HEK293T (cell line): ENCODE results near the gene MEGF6.

Experiments used
- BHLHE40 ChIP-seq: fragments of 450-650 bp; IDR thresholded peaks from 2 replicates; pipeline ENCODE4 v1.6.1; 2016; ENCODE audit warnings: mild to moderate bottlenecking, moderate library complexity, borderline replicate concordance
- SP1 ChIP-seq: fragments of 450-650 bp; IDR thresholded peaks from 2 replicates; pipeline ENCODE4 v1.6.1; 2017

DNA sequence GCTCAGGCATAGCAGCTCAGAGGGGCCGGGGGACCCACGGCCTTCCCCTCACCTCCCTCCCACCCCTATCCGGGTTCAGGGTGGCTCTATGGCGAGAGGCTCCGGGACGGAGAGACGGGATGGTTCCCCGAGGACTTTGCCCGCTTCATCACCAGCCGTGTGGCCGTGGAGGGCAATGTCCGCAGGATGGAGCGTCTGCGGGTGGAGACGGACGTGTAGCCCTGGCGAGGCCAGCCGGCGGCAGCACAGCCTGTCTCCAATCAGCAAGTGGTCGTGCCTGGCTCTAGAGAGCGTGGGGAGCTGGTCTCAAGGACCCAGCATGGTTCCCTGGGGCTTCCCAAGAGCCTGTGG lies 131.0 kb downstream of the MEGF6 start:
- TF ChIP-seq SP1 (no peak), BHLHE40 (no peak)
